ENCODE results near the gene PBX1. TPM values are rescaled to one million over a fixed set of nuclear protein-coding genes. Genes with fewer than 3 reads are reported as not detected.

Gene PBX1
- total and polyA plus RNA-seq, 4 donors, result 81.7 to 118 (median 98.2) TPM

GRCh38 chr1:164635059-164635802 is 76.2 kb downstream of the PBX1 start:
- Histone ChIP-seq H3K36me3 (ENCODE audit: control insufficient read depth, insufficient read depth, low read length) (no peaks in the 10 kb centered on the region), H3K9me3 (ENCODE audit: control insufficient read depth, insufficient read depth, low read length) (no peaks in the 10 kb centered on the region), H3K4me1 (ENCODE audit: control insufficient read depth, insufficient read depth, low read length) (peaks cover 30% of the 10 kb centered on the region), H3K4me3 (ENCODE audit: low read depth, low read length) (no peak overlapping the region), H3K27me3 (ENCODE audit: control insufficient read depth, insufficient read depth, low read length) (no peaks in the 10 kb centered on the region), H3K27ac (ENCODE audit: low read depth, low read length) (peak overlapping the region; percentile 65)
- DNase-seq (ENCODE audit: low read depth in 4 of 6, low spot score in 6 of 6), result peak in 2 of 6 donors; percentile 83 to 89
- WGBS (ENCODE audit: insufficient coverage), result 15% methylated on average over 13 of the region's 22 CpGs

- H3K9me3 ChIP-seq (ENCODE audit: control insufficient read depth, insufficient read depth, low read length), result no peaks in the 10 kb centered on the region
- peak in 5 of 6 donors; percentile 47 to 92 (median 72) for DNase-seq (ENCODE audit: low read depth in 4 of 6, low spot score in 6 of 6)
- no peaks in the 10 kb centered on the region for H3K27me3 ChIP-seq (ENCODE audit: control insufficient read depth, insufficient read depth, low read length)
- H3K4me3 ChIP-seq (ENCODE audit: low read depth, low read length), result no peak overlapping the region
- peaks cover 30% of the 10 kb centered on the region for H3K4me1 ChIP-seq (ENCODE audit: control insufficient read depth, insufficient read depth, low read length)
- 45% methylated on average over 2 of the region's 5 CpGs for WGBS (ENCODE audit: insufficient coverage)
- H3K36me3 ChIP-seq (ENCODE audit: control insufficient read depth, insufficient read depth, low read length), result peaks cover under 1% of the 10 kb centered on the region
- peak overlapping the region; percentile 65 for H3K27ac ChIP-seq (ENCODE audit: low read depth, low read length)
Observed at GRCh38 chr1:164635803-164636731, 77.1 kb downstream of the PBX1 start.

GRCh38 chr1:164636757-164637156 is 77.8 kb downstream of the PBX1 start:
- no peak overlapping the region for H3K27ac ChIP-seq (ENCODE audit: low read depth, low read length)
- WGBS (ENCODE audit: insufficient coverage), result 83% methylated on average over 1 of the region's 3 CpGs
- peaks cover 3% of the 10 kb centered on the region for H3K36me3 ChIP-seq (ENCODE audit: control insufficient read depth, insufficient read depth, low read length)
- H3K9me3 ChIP-seq (ENCODE audit: control insufficient read depth, insufficient read depth, low read length), result no peaks in the 10 kb centered on the region
- H3K4me1 ChIP-seq (ENCODE audit: control insufficient read depth, insufficient read depth, low read length), result peaks cover 34% of the 10 kb centered on the region
- no peak for DNase-seq (ENCODE audit: low read depth in 4 of 6, low spot score in 6 of 6)
- H3K27me3 ChIP-seq (ENCODE audit: control insufficient read depth, insufficient read depth, low read length), result no peaks in the 10 kb centered on the region
- H3K4me3 ChIP-seq (ENCODE audit: low read depth, low read length), result no peak overlapping the region

GRCh38 chr1:164637461-164638375 is 78.7 kb downstream of the PBX1 start:
- peak in 4 of 6 donors; percentile 64 to 96 (median 80) for DNase-seq (ENCODE audit: low read depth in 4 of 6, low spot score in 6 of 6)

GRCh38 chr1:164638492-164639202 is 79.7 kb downstream of the PBX1 start:
- Histone ChIP-seq H3K4me1 (ENCODE audit: control insufficient read depth, insufficient read depth, low read length) (peaks cover 34% of the 10 kb centered on the region), H3K4me3 (ENCODE audit: low read depth, low read length) (no peak overlapping the region), H3K36me3 (ENCODE audit: control insufficient read depth, insufficient read depth, low read length) (peaks cover 3% of the 10 kb centered on the region), H3K27ac (ENCODE audit: low read depth, low read length) (no peak overlapping the region), H3K9me3 (ENCODE audit: control insufficient read depth, insufficient read depth, low read length) (no peaks in the 10 kb centered on the region), H3K27me3 (ENCODE audit: control insufficient read depth, insufficient read depth, low read length) (no peaks in the 10 kb centered on the region)
- peak in 1 of 6 donors; percentile 56 for DNase-seq (ENCODE audit: low read depth in 4 of 6, low spot score in 6 of 6)
- WGBS (ENCODE audit: insufficient coverage), result 44% methylated on average over 6 of the region's 14 CpGs

More at GRCh38 chr1:164637461-164638375, 78.7 kb downstream of the PBX1 start:
- Histone ChIP-seq H3K4me3 (ENCODE audit: low read depth, low read length) (no peak overlapping the region), H3K27me3 (ENCODE audit: control insufficient read depth, insufficient read depth, low read length) (no peaks in the 10 kb centered on the region), H3K27ac (ENCODE audit: low read depth, low read length) (no peak overlapping the region), H3K4me1 (ENCODE audit: control insufficient read depth, insufficient read depth, low read length) (peaks cover 34% of the 10 kb centered on the region), H3K9me3 (ENCODE audit: control insufficient read depth, insufficient read depth, low read length) (no peaks in the 10 kb centered on the region), H3K36me3 (ENCODE audit: control insufficient read depth, insufficient read depth, low read length) (peaks cover 3% of the 10 kb centered on the region)
- 16% methylated on average over 12 of the region's 13 CpGs for WGBS (ENCODE audit: insufficient coverage)

- Histone ChIP-seq H3K36me3 (ENCODE audit: control insufficient read depth, insufficient read depth, low read length) (peaks cover 3% of the 10 kb centered on the region), H3K27ac (ENCODE audit: low read depth, low read length) (no peak overlapping the region), H3K27me3 (ENCODE audit: control insufficient read depth, insufficient read depth, low read length) (no peaks in the 10 kb centered on the region), H3K4me3 (ENCODE audit: low read depth, low read length) (no peak overlapping the region), H3K9me3 (ENCODE audit: control insufficient read depth, insufficient read depth, low read length) (no peaks in the 10 kb centered on the region), H3K4me1 (ENCODE audit: control insufficient read depth, insufficient read depth, low read length) (peaks cover 25% of the 10 kb centered on the region)
- WGBS (ENCODE audit: insufficient coverage), result 83% methylated on average over 4 of the region's 5 CpGs
- no peak for DNase-seq (ENCODE audit: low read depth in 4 of 6, low spot score in 6 of 6)
Observed at GRCh38 chr1:164640686-164641352, 81.8 kb downstream of the PBX1 start.

GRCh38 chr1:164641353-164641730 is 82.4 kb downstream of the PBX1 start:
- Histone ChIP-seq H3K4me3 (ENCODE audit: low read depth, low read length) (no peak overlapping the region), H3K4me1 (ENCODE audit: control insufficient read depth, insufficient read depth, low read length) (peaks cover 22% of the 10 kb centered on the region), H3K36me3 (ENCODE audit: control insufficient read depth, insufficient read depth, low read length) (peaks cover 3% of the 10 kb centered on the region), H3K27ac (ENCODE audit: low read depth, low read length) (no peak overlapping the region), H3K9me3 (ENCODE audit: control insufficient read depth, insufficient read depth, low read length) (no peaks in the 10 kb centered on the region), H3K27me3 (ENCODE audit: control insufficient read depth, insufficient read depth, low read length) (no peaks in the 10 kb centered on the region)
- 85% methylated on average over 4 of the region's 5 CpGs for WGBS (ENCODE audit: insufficient coverage)
- no peak for DNase-seq (ENCODE audit: low read depth in 4 of 6, low spot score in 6 of 6)

- no peaks in the 10 kb centered on the region for H3K27me3 ChIP-seq (ENCODE audit: control insufficient read depth, insufficient read depth, low read length)
- H3K9me3 ChIP-seq (ENCODE audit: control insufficient read depth, insufficient read depth, low read length), result no peaks in the 10 kb centered on the region
- H3K27ac ChIP-seq (ENCODE audit: low read depth, low read length), result no peak overlapping the region
- no peak for DNase-seq (ENCODE audit: low read depth in 4 of 6, low spot score in 6 of 6)
- H3K4me3 ChIP-seq (ENCODE audit: low read depth, low read length), result no peak overlapping the region
- H3K36me3 ChIP-seq (ENCODE audit: control insufficient read depth, insufficient read depth, low read length), result peaks cover 3% of the 10 kb centered on the region
- WGBS (ENCODE audit: insufficient coverage), result 59% methylated on average over 6 of the region's 7 CpGs
- H3K4me1 ChIP-seq (ENCODE audit: control insufficient read depth, insufficient read depth, low read length), result peaks cover 15% of the 10 kb centered on the region
Observed at GRCh38 chr1:164643018-164643417, 84.0 kb downstream of the PBX1 start.

All from spinal cord (tissue), 10 donors.